Mesendoderm (in vitro differentiated cells): ENCODE data around the gene TM7SF2.

Experiments used
- DNase-seq: peaks from one replicate; pipeline ENCODE4 v3.0.0; 2013
- H2AK5ac ChIP-seq: 2 replicates; pipeline ENCODE4 v1.6.1; 2013; ENCODE audit warnings: low read length, inconsistent platforms
- H2BK120ac ChIP-seq: 2 replicates; pipeline ENCODE4 v1.6.1; 2013; ENCODE audit warnings: low read depth, mild to moderate bottlenecking, low read length, moderate library complexity, mixed read lengths
- H2BK15ac ChIP-seq: replicated peaks from 2 replicates; pipeline ENCODE4 v1.6.1; 2013; ENCODE audit warnings: low read depth, mild to moderate bottlenecking, moderate library complexity
- H2BK5ac ChIP-seq: 2 replicates; pipeline ENCODE4 v1.6.1; 2013; ENCODE audit warnings: low read length, inconsistent platforms
- H3K18ac ChIP-seq: 2 replicates; pipeline ENCODE4 v1.6.1; 2013; ENCODE audit warnings: mild to moderate bottlenecking, low read length, mixed read lengths
- H3K23ac ChIP-seq: one replicate; pipeline ENCODE4 v1.6.1; 2013; ENCODE audit warnings: low read length
- H3K27ac ChIP-seq: 2 replicates; pipeline ENCODE4 v1.5.1; 2013; ENCODE audit warnings: low read depth, mild to moderate bottlenecking, inconsistent platforms, low read length, moderate library complexity
- H3K27me3 ChIP-seq: 2 replicates; pipeline ENCODE4 v1.6.1; 2013; ENCODE audit warnings: low read length, control low read depth, mild to moderate bottlenecking, inconsistent platforms; ENCODE audit not compliant: insufficient read depth, poor library complexity
- H3K36me3 ChIP-seq: 2 replicates; pipeline ENCODE4 v1.6.1; 2013; ENCODE audit warnings: low read length, inconsistent platforms; ENCODE audit not compliant: control insufficient read depth, insufficient read depth
- H3K4ac ChIP-seq: one replicate; pipeline ENCODE4 v1.6.1; 2013; ENCODE audit warnings: low read depth, mild to moderate bottlenecking, low read length, moderate library complexity
- H3K4me1 ChIP-seq: 2 replicates; pipeline ENCODE4 v1.6.1; 2013; ENCODE audit warnings: low read depth, low read length, inconsistent platforms; ENCODE audit not compliant: control insufficient read depth
- H3K4me2 ChIP-seq: 2 replicates; pipeline ENCODE4 v1.6.1; 2013; ENCODE audit warnings: low read length
- H3K4me3 ChIP-seq: 2 replicates; pipeline ENCODE4 v1.5.1; 2013; ENCODE audit warnings: mild to moderate bottlenecking, low read length
- H3K56ac ChIP-seq: one replicate; pipeline ENCODE4 v1.6.1; 2013; ENCODE audit warnings: low read length
- H3K79me1 ChIP-seq: 2 replicates; pipeline ENCODE4 v1.6.1; 2013; ENCODE audit warnings: low read length, inconsistent platforms
- H3K79me2 ChIP-seq: 2 replicates; pipeline ENCODE4 v1.6.1; 2013; ENCODE audit warnings: mild to moderate bottlenecking, low read length; ENCODE audit not compliant: control insufficient read depth, insufficient read depth
- H3K9ac ChIP-seq: 2 replicates; pipeline ENCODE4 v1.6.1; 2013; ENCODE audit warnings: low read length, inconsistent platforms
- H4K5ac ChIP-seq: one replicate; pipeline ENCODE4 v1.6.1; 2013; ENCODE audit warnings: low read length
- H4K8ac ChIP-seq: one replicate; pipeline ENCODE4 v1.6.1; 2013; ENCODE audit warnings: low read depth, mild to moderate bottlenecking, control low read depth, low read length, moderate library complexity
- WGBS: extraction: QIAGEN DNeasy Blood & Tissue Kit; methylation state at CpG from one replicate; pipeline ENCODE4 v1.1.7; 2013; ENCODE audit warnings: low lambda C conversion rate, missing lambda C conversion rate; ENCODE audit not compliant: insufficient coverage; ENCODE audit errors: extremely low coverage; 5-methylcytosine and 5-hydroxymethylcytosine counted together

The TM7SF2 gene

DNA sequence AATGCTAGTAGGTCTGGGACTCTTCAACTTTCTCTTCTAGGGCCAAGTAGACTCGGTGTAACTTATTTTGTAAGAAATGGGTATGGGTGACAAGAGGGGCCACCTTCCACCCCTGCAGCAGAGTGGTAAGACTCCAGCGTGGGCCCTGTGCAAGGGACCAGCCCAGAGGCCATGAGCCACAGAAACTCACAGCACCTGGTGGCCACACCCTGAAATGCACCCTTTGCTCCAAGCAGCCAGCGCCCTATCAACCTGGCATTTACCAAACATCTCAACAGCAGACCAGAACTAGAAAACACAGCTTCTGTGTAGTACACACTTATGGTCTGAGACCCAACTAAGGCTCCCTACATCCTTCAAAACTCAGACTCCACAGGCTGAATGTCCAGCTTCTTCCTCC lies 33.5 kb upstream of the TM7SF2 start:
- no peak overlapping the region for H3K27ac ChIP-seq
- H3K4me2 ChIP-seq, result no peak overlapping the region

DNA sequence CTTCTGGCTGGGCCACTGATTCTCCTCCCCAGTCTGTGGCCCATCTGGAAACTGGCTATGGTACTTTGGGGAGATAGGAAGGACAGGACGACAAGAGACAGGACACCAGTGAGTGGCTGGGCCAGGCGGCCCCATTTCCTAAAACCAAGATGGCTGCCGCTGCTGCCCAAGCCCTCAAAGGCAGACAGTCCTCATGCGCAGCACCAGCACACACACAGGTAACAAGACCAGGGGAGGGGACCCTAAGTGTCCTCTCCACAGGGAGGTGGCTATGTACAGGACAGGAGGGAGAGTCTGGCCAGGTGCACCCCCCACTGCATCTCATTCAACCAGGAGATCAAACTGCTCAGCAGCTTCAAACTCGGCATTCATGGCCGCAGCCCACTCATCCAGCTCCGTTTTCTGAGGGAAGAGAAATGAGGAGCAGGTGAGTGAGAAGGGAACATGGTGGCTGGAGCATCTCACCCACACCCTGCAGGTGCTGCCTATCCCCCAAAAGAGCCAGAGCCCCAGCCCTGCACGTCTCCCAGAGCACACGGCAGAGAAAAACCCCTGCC lies 32.8 kb upstream of the TM7SF2 start:
- Histone ChIP-seq H2BK120ac (no peak overlapping the region), H4K8ac (no peak overlapping the region), H3K23ac (no peak overlapping the region), H3K4ac (no peak overlapping the region), H3K27me3 (no peaks in the 10 kb centered on the region), H3K56ac (no peak overlapping the region), H3K79me1 (peaks cover 32% of the 10 kb centered on the region), H3K4me3 (no peak overlapping the region), H3K27ac (no peak overlapping the region), H2BK15ac (no peak overlapping the region), H3K9ac (no peak overlapping the region), H4K5ac (no peak overlapping the region), H3K4me2 (no peak overlapping the region), H3K18ac (no peak overlapping the region), H2AK5ac (no peak overlapping the region), H3K79me2 (peaks cover 34% of the 10 kb centered on the region), H3K4me1 (peaks cover 2% of the 10 kb centered on the region), H3K36me3 (peaks cover 21% of the 10 kb centered on the region), H2BK5ac (no peak overlapping the region)
- WGBS, result no CpG with 5 or more reads among the region's 9 CpGs
- no peak for DNase-seq

More for the DNA sequence above, 33.5 kb upstream of the TM7SF2 start:
- peaks cover 2% of the 10 kb centered on the region for H3K4me1 ChIP-seq
- H3K9ac ChIP-seq, result no peak overlapping the region
- peaks cover 28% of the 10 kb centered on the region for H3K79me1 ChIP-seq
- H4K8ac ChIP-seq, result no peak overlapping the region
- H3K27me3 ChIP-seq, result no peaks in the 10 kb centered on the region
- no peak overlapping the region for H3K23ac ChIP-seq
- H3K79me2 ChIP-seq, result peaks cover 27% of the 10 kb centered on the region
- no CpG with 5 or more reads among the region's 3 CpGs for WGBS
- no peak overlapping the region for H2BK5ac ChIP-seq
- H3K4me3 ChIP-seq, result no peak overlapping the region
- no peak overlapping the region for H2BK120ac ChIP-seq
- peak; percentile 57 for DNase-seq
- no peak overlapping the region for H3K4ac ChIP-seq
- H2BK15ac ChIP-seq, result no peak overlapping the region
- no peak overlapping the region for H2AK5ac ChIP-seq
- H3K18ac ChIP-seq, result no peak overlapping the region
- peaks cover 21% of the 10 kb centered on the region for H3K36me3 ChIP-seq
- H3K56ac ChIP-seq, result no peak overlapping the region
- no peak overlapping the region for H4K5ac ChIP-seq

DNA sequence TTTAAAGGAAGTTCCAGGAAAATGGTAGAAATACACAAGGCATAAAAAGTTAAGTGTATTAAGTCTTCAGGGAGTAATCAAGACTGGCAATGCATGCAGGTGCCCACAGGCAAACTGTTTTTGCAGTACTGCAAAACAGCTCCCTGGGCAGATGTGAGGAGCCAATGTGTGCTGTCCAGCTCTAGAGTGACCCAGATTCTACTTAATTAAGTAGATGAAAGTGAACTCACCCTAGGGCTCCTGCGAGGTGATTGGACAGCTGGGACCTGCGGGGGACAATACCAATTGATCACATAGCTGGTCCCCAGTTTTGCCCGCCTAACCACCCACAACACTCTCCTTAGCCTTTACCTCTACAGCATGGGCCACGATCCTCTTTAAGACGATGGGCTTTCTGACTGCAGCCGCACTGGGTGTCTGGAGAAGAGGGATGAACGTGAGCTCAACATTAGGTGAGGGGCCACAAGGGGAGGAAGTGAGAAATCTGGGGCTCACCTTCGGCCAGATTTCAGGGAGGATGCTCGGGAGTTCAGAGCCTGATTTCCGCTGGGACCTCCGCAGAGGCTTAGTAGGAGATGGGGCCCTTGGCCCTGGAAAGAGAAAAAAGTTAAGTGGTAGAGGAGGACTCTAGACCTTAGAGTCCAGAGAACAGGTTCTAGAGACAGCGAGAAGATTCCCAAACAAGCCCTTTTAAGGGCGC lies 28.4 kb upstream of the TM7SF2 start:
- H3K9ac ChIP-seq, result peak overlapping the region; percentile 99
- peak overlapping the region; percentile 100 for H3K4me3 ChIP-seq
- no peak overlapping the region for H4K8ac ChIP-seq
- no peak overlapping the region for H2BK120ac ChIP-seq
- peak overlapping the region; percentile 55 for H3K23ac ChIP-seq
- H2BK5ac ChIP-seq, result peak overlapping the region; percentile 70
- H3K4me1 ChIP-seq, result peaks cover 2% of the 10 kb centered on the region
- H3K27me3 ChIP-seq, result no peaks in the 10 kb centered on the region
- peaks cover 14% of the 10 kb centered on the region for H3K36me3 ChIP-seq
- peaks cover 29% of the 10 kb centered on the region for H3K79me2 ChIP-seq
- H3K18ac ChIP-seq, result peak overlapping the region; percentile 29
- WGBS, result no CpG with 5 or more reads among the region's 13 CpGs
- H2BK15ac ChIP-seq, result no peak overlapping the region
- H2AK5ac ChIP-seq, result peak overlapping the region; percentile 85
- H3K56ac ChIP-seq, result peak overlapping the region; percentile 100
- H4K5ac ChIP-seq, result no peak overlapping the region
- DNase-seq, result no peak
- peak overlapping the region; percentile 58 for H3K4ac ChIP-seq
- H3K79me1 ChIP-seq, result peaks cover 29% of the 10 kb centered on the region
- no peak overlapping the region for H3K27ac ChIP-seq
- H3K4me2 ChIP-seq, result peak overlapping the region; percentile 92

DNA sequence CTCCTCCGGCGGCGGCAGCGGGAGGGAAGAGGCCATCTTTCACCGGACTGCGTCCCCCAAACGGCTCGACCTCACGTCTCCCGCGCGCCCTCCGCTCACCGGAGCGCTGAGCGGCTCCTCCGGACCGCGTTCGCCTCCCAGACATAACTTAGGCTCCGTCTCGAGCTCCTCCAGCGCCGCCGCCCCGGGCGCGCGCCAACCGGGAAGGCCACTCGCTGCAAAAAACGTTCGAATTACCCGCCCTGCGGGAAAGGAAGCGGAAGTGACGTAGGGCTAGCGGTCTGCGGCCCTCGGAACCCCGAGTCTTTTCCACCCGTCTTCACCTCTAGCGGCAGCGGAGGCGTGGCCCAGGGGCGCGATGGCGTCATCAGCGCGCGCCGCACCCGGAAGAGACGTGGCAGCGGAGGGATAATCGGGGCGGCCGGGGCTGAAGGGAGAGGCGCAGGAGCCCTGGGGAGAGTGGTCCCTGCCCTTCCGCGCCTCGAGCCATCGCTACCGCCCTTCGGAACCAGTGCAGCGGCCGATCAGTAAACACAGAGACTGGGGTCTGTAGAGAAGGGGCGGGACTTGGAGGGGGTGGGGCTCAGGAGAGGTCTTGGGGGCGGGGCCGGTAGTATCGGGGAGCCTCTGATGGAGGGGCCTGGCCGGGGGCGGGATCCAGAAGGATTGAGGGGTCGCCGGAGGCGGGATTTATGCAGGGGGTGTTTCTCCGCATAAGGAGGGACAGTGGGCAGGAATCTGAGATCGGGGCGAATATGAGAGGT lies 27.7 kb upstream of the TM7SF2 start, which contains the start of the genes CDCA5 and ZFPL1:
Gene CDCA5 (minus strand): TSS at position 207 of the 764 bp plus-strand sequence. CDS start 62 bp downstream, at position 145.
Gene ZFPL1 (plus strand): TSS at position 389 of the 764 bp plus-strand sequence. CDS start 477 bp downstream, outside the sequence.
- Histone ChIP-seq H3K56ac (peak within 1 kb of the TSS; percentile 100), H3K27me3 (no peaks in the 10 kb centered on the region), H3K4me2 (peak within 1 kb of the TSS; percentile 99), H4K5ac (no peak within 1 kb of the TSS), H3K4ac (peak within 1 kb of the TSS; percentile 71), H3K79me1 (peaks cover 23% of the 10 kb centered on the region), H3K23ac (peak within 1 kb of the TSS; percentile 74), H3K79me2 (peaks cover 23% of the 10 kb centered on the region), H4K8ac (no peak within 1 kb of the TSS), H2BK120ac (no peak within 1 kb of the TSS), H3K36me3 (peaks cover 10% of the 10 kb centered on the region), H2BK15ac (no peak within 1 kb of the TSS), H3K9ac (peak within 1 kb of the TSS; percentile 99), H3K18ac (peak within 1 kb of the TSS; percentile 29), H3K27ac (peak within 1 kb of the TSS; percentile 85), H2BK5ac (peak within 1 kb of the TSS; percentile 72), H3K4me3 (peak within 1 kb of the TSS; percentile 100), H2AK5ac (peak within 1 kb of the TSS; percentile 85), H3K4me1 (peaks cover 2% of the 10 kb centered on the region)
- peak; percentile 97 for DNase-seq
- no CpG with 5 or more reads among the region's 79 CpGs for WGBS

GRCh38 chr11:65084598-65085375 lies 26.9 kb upstream of the TM7SF2 start:
- Histone ChIP-seq H4K5ac (no peak overlapping the region), H4K8ac (no peak overlapping the region)
- WGBS, result no CpG with 5 or more reads among the region's 23 CpGs

More at GRCh38 chr11:65084598-65085375, 26.9 kb upstream of the TM7SF2 start:
- Histone ChIP-seq H2BK120ac (no peak overlapping the region), H3K18ac (no peak overlapping the region), H3K79me1 (peaks cover 23% of the 10 kb centered on the region), H3K9ac (peak overlapping the region; percentile 99), H3K4ac (no peak overlapping the region), H3K36me3 (peaks cover 8% of the 10 kb centered on the region), H2BK15ac (no peak overlapping the region), H3K4me1 (peaks cover 2% of the 10 kb centered on the region), H2AK5ac (no peak overlapping the region), H3K4me3 (peak overlapping the region; percentile 93), H3K4me2 (peak overlapping the region; percentile 99), H3K23ac (peak overlapping the region; percentile 74), H3K79me2 (peaks cover 22% of the 10 kb centered on the region), H3K27me3 (no peaks in the 10 kb centered on the region), H2BK5ac (peak overlapping the region; percentile 72), H3K56ac (peak overlapping the region; percentile 99), H3K27ac (no peak overlapping the region)
- peak; percentile 18 for DNase-seq
